Nephron (organoid): ENCODE measurements around the gene NPAS4.

Experiments
- H3K27ac Mint-ChIP-seq, 3 experiments: 2 replicates each; pipeline ENCODE4 v1.8.0; 2020; ENCODE audit warnings: mixed read lengths in 3 of 3, mild to moderate bottlenecking in 2 of 3, moderate library complexity in 1 of 3
- H3K27me3 Mint-ChIP-seq: 2 replicates; pipeline ENCODE4 v1.8.0; 2021; ENCODE audit warnings: low read depth, mild to moderate bottlenecking, moderate library complexity, mixed read lengths
- H3K36me3 Mint-ChIP-seq: 2 replicates; pipeline ENCODE4 v1.8.0; 2020; ENCODE audit warnings: low read depth, mixed read lengths
- H3K4me1 Mint-ChIP-seq: 2 replicates; pipeline ENCODE4 v1.8.0; 2020; ENCODE audit warnings: mixed read lengths
- H3K4me3 Mint-ChIP-seq, 3 experiments: 2 replicates each; pipeline ENCODE4 v1.8.0; 2020; ENCODE audit warnings: mild to moderate bottlenecking in 3 of 3, mixed read lengths in 3 of 3, moderate library complexity in 2 of 3
- H3K9me3 Mint-ChIP-seq: 2 replicates; pipeline ENCODE4 v1.8.0; 2020; ENCODE audit warnings: mixed read lengths
- CTCF ChIP-seq, 3 experiments: fragments of 200-600 bp; sonication (generic); IDR thresholded peaks; one replicate each; pipeline ENCODE4 v1.5.0; 2021; ENCODE audit warnings: antibody characterized with exemption in 3 of 3; ENCODE audit not compliant: unreplicated experiment in 3 of 3

The NPAS4 gene

GRCh38 chr11:66408488-66409214, 12.2 kb upstream of the NPAS4 start:
- Mint-ChIP-seq H3K27me3 (peaks cover 60% of the 10 kb centered on the region), H3K27ac (no peak overlapping the region), H3K36me3 (no peaks in the 10 kb centered on the region), H3K9me3 (no peaks in the 10 kb centered on the region), H3K4me1 (no peaks in the 10 kb centered on the region), H3K4me3 (peak overlapping the region; percentile 80 to 88 (median 84))
- TF ChIP-seq CTCF (IDR thresholded peaks at IDR 0.05; ENCODE audit: unreplicated experiment in 3 of 3) = peak; percentile 100

- H3K27me3 Mint-ChIP-seq = peaks cover 60% of the 10 kb centered on the region
- H3K4me3 Mint-ChIP-seq = no peak overlapping the region
- H3K4me1 Mint-ChIP-seq = no peaks in the 10 kb centered on the region
- no peaks in the 10 kb centered on the region for H3K9me3 Mint-ChIP-seq
- no peaks in the 10 kb centered on the region for H3K36me3 Mint-ChIP-seq
- TF ChIP-seq CTCF (IDR thresholded peaks at IDR 0.05; ENCODE audit: unreplicated experiment in 3 of 3) = no peak
- H3K27ac Mint-ChIP-seq = no peak overlapping the region
Measured at GRCh38 chr11:66409226-66409625, 11.6 kb upstream of the NPAS4 start.

GRCh38 chr11:66410191-66410590, 10.6 kb upstream of the NPAS4 start:
- peaks cover 60% of the 10 kb centered on the region for H3K27me3 Mint-ChIP-seq
- no peaks in the 10 kb centered on the region for H3K36me3 Mint-ChIP-seq
- H3K4me3 Mint-ChIP-seq = peak overlapping the region in 2 of 3 experiments; percentile 39 to 50
- TF ChIP-seq CTCF (IDR thresholded peaks at IDR 0.05; ENCODE audit: unreplicated experiment in 3 of 3) = no peak
- no peak overlapping the region for H3K27ac Mint-ChIP-seq
- H3K4me1 Mint-ChIP-seq = no peaks in the 10 kb centered on the region
- H3K9me3 Mint-ChIP-seq = no peaks in the 10 kb centered on the region

- Mint-ChIP-seq H3K27ac (no peak overlapping the region), H3K27me3 (peaks cover 60% of the 10 kb centered on the region), H3K9me3 (no peaks in the 10 kb centered on the region), H3K4me3 (peak overlapping the region; percentile 7 to 66 (median 26)), H3K36me3 (no peaks in the 10 kb centered on the region), H3K4me1 (no peaks in the 10 kb centered on the region)
- no peak for TF ChIP-seq CTCF (IDR thresholded peaks at IDR 0.05; ENCODE audit: unreplicated experiment in 3 of 3)
Measured at GRCh38 chr11:66411323-66411722, 9.5 kb upstream of the NPAS4 start.

GRCh38 chr11:66412110-66412509, 8.7 kb upstream of the NPAS4 start:
- no peak for TF ChIP-seq CTCF (IDR thresholded peaks at IDR 0.05; ENCODE audit: unreplicated experiment in 3 of 3)
- H3K4me3 Mint-ChIP-seq = no peak overlapping the region
- H3K4me1 Mint-ChIP-seq = no peaks in the 10 kb centered on the region
- no peaks in the 10 kb centered on the region for H3K9me3 Mint-ChIP-seq
- H3K36me3 Mint-ChIP-seq = no peaks in the 10 kb centered on the region
- H3K27me3 Mint-ChIP-seq = peaks cover 52% of the 10 kb centered on the region
- no peak overlapping the region for H3K27ac Mint-ChIP-seq

GRCh38 chr11:66413167-66413566, 7.7 kb upstream of the NPAS4 start:
- TF ChIP-seq CTCF (IDR thresholded peaks at IDR 0.05; ENCODE audit: unreplicated experiment in 3 of 3) = no peak
- H3K4me3 Mint-ChIP-seq = no peak overlapping the region
- H3K27ac Mint-ChIP-seq = no peak overlapping the region
- H3K27me3 Mint-ChIP-seq = peaks cover 59% of the 10 kb centered on the region
- peaks cover 9% of the 10 kb centered on the region for H3K4me1 Mint-ChIP-seq
- no peaks in the 10 kb centered on the region for H3K9me3 Mint-ChIP-seq
- no peaks in the 10 kb centered on the region for H3K36me3 Mint-ChIP-seq
